ENCODE results near the gene RNF222.
A peak's percentile ranks its signal among the peaks of the same experiment; 100 is the strongest.
"Not testable (repeated sequence)": the region's sequence is repeated elsewhere in the genome, so short reads cannot be mapped to it uniquely, and the experiment has no call there.

RNF222 gene

GRCh38 chr17:8382052-8382879 lies 15.4 kb downstream of the RNF222 start:
- no peak for DNase-seq (ENCODE audit: low spot score)

- no peak for DNase-seq (ENCODE audit: low spot score)
Measured at GRCh38 chr17:8380049-8380448, 17.6 kb downstream of the RNF222 start.

DNA sequence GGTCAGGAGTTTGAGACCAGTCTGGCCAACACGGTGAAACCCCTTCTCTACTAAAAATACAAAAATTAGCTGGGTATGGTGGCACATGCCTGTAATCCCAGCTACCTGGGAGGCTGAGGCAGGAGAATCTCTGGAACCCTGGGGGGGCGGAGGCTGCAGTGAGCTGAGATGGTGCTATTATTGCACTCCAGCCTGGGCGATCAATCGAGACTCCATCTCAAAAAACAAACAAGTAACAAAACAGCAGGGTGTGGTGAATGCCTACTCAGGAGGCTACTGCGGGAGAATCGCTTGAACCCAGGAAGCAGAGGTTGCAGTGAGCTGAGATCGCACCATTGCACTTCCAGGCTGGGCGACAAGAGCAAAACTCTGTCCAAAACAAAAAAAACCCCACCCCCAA lies 19.5 kb downstream of the RNF222 start:
- DNase-seq (ENCODE audit: low spot score): not testable (repeated sequence)

GRCh38 chr17:8377422-8377821 lies 20.2 kb downstream of the RNF222 start:
- DNase-seq (ENCODE audit: low spot score): no peak

- peak; percentile 85 for DNase-seq (ENCODE audit: low spot score)
Measured at GRCh38 chr17:8376271-8377067, 21.2 kb downstream of the RNF222 start, which contains the start of gene KRABD2. Gene KRABD2, minus strand, starts transcription at chr17:8376704.

- no peak for DNase-seq (ENCODE audit: low spot score)
Measured at GRCh38 chr17:8375738-8376259, 21.8 kb downstream of the RNF222 start.

DNA sequence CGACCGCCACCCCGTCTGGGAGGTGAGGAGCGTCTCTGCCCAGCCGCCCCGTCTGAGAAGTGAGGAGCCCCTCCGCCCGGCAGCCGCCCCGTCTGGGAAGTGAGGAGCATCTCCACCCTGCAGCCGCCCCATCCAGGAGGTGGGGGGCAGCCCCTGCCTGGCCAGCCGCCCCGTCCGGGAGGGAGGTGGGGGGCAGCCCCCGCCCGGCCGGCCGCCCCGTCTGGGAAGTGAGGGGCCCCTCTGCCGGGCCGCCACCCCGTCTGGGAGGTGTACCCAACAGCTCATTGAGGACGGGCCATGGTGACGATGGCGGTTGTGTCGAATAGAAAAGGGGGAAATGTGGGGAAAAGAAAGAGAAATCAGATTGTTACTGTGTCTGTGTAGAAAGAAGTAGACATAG lies 23.8 kb downstream of the RNF222 start:
- DNase-seq (ENCODE audit: low spot score): not testable (repeated sequence)

- no peak for DNase-seq (ENCODE audit: low spot score)
Measured at GRCh38 chr17:8372422-8372821, 25.2 kb downstream of the RNF222 start.

DNA sequence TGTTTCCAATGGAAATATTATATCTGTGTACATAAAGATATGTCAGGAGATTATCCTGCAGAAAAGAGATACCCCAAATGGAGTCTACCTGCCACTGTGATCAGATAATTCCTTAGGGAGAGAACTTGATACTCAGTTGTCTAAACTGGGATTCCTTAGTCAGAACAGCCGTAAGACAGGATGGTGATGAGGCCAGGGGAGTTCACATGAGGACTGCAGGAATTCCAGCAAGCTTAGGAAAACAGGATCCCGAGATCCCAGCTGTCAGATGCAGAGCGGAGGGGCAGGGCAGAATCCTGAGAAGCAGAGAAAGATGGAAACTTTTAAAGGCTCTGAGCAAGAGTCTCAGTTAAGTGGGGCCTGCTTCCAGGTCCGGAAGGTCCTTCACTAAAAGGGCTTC lies 25.8 kb downstream of the RNF222 start:
- no peak for DNase-seq (ENCODE audit: low spot score)

DNA sequence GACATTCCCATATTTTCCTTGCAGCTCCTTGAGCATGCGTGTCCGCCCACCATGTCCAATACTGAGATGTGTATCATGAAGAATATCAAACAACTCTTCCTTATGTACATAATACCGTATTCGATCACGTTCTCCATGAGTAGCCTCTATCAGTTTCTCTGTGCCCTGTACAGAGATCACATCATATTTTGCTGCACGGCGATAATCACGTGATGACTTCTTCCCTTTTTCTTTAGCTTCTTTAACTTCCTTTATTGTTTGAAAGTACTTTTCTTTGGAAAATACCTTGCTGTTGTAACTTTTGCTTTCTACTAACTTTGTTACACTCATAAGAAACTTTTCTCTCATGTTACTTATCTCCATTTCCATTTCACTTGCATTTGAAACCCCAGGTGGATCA lies 27.7 kb downstream of the RNF222 start:
- no peak for DNase-seq (ENCODE audit: low spot score)

DNA sequence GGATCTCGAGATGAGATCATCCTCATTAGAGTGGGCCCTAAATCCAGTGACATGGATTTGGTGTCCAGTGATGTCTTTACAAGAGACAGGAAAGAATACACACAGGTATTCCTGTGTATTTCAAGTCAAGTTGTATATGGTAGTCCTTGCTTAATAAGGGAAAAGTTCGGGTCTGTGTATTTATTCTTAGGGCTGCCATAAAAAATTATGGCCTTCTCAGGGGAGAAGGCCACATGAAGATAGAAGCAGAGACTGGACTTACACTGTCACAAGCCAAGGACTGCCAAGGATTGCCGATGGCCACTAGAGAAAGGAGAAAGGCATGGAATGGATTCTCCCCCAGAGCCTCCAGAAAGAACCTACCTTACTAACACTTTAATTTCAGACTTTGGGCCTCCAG lies 29.4 kb downstream of the RNF222 start:
- no peak for DNase-seq (ENCODE audit: low spot score)

DNA sequence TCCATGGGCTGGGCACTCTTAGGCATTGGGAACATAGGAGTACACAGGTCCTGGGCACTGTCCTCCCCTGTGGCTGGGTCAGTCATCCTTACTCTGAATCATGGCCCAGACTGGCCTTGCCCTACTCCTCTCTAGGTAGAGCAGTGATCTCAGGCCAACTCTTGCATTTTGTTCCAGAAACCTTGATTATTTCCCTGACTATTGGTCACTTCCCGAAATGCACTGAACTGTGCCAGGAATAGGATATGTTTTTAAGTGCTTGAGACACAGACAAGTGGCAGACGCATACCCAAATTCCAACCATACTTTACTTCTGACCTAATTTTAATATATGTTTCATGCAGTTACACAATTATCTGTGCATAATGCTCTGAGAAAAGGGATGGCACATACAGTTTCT lies 31.4 kb downstream of the RNF222 start:
- no peak for DNase-seq (ENCODE audit: low spot score)

DNA sequence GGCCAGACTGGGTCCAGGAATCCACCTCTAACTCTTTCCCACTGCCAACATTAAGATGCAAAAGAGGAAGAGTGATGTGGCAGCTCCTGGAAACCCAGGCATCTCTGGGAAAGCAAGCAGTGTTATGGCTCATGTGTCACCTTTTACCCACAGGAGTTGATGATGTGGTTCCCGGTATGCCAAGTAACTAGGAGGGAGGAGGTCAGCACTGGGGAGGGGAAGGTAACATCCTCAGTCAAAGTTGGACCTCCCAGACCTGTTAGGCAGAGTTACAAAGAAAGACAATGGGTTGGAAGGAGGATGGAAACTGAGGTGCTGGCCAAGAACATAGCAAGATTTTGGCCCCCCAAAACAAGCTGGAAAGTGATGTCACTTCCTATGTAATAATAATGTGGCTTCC lies 32.5 kb downstream of the RNF222 start:
- no peak for DNase-seq (ENCODE audit: low spot score)

- peak; percentile 43 for DNase-seq (ENCODE audit: low spot score)
Measured at GRCh38 chr17:8362651-8363332, 34.8 kb downstream of the RNF222 start.

DNA sequence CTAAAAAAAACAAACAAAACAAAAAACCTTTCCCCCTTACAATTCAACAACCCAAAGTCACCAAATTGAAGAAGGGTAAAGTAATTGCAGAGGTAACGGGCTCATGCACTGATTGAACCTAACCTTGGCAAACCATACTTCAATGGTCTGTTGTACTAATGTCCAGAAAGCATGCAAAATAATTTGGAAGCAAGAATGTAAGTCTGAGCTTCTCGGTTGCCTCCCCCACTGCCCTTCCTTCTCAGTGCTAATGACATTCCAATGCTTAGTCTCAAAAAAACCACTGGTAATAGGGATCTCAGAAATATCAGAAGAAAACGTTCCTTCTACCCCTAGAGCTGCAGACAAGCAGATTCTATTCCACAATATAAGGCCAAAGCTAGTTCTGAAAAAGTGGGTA lies 36.9 kb downstream of the RNF222 start:
- DNase-seq (ENCODE audit: low spot score): no peak

DNA sequence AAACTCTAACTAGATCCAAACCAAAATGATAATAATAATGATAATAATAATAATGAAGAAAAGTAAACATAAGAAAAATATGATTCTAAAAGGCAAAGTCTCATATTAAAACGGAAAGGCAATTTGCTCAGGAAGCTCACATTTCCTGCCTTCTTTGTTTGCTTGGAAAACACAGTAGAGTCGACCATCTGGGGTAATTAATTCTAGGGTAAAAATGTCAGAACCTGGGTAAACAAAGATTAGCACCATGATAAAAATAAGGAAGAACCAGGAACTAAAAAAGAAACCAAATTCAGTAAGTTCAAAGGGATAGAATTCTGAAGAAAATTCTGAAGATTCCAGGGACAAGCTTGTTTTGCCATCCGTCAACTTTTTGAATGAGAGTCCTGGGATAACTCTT lies 37.4 kb downstream of the RNF222 start:
- no peak for DNase-seq (ENCODE audit: low spot score)

GRCh38 chr17:8359769-8360168 lies 37.9 kb downstream of the RNF222 start:
- peak; percentile 64 for DNase-seq (ENCODE audit: low spot score)

DNA sequence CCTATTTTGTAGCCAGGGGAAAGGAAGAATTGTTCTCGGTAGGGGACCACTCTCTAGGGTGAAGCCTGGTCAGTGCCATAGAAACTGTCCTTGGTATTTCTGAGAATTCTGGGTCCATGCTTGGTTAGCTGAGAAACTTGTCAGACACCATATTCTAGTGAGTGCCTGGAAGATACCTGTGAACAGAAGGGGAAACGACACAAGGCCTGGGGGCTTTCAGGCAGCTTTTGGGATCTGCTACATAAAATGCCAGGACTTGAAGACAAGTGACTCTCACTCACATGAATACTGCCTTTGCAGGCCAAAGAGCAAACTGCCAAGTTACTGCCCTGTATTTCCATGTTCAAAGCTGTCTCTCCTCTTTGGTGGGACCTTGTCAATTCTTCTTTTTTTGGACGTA lies 39.7 kb downstream of the RNF222 start:
- DNase-seq (ENCODE audit: low spot score): no peak

DNA sequence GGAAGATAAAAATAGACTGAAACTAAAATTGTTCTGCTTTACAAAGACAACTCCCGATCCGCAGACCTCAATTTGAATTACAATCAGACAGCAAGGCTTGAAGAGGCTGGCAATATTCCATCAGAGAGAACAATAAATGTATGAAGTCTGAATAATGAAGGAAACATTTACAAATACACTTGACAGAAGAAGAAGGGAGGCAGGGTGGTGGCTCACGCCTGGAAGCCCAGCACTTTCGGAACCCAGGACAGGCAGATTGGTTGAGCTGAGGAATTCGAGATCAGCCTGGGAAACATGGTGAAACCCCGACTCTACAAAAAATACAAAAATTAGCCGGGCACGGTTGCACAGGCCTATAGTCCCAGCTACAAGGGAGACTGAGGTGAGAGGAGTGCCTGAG lies 43.4 kb downstream of the RNF222 start:
- no peak for DNase-seq (ENCODE audit: low spot score)

GRCh38 chr17:8353736-8354135 lies 43.9 kb downstream of the RNF222 start:
- DNase-seq (ENCODE audit: low spot score): no peak

GRCh38 chr17:8350339-8350738 lies 47.3 kb downstream of the RNF222 start:
- no peak for DNase-seq (ENCODE audit: low spot score)

GRCh38 chr17:8347001-8347400 lies 50.6 kb downstream of the RNF222 start:
- DNase-seq (ENCODE audit: low spot score): not testable (repeated sequence)

All from globus pallidus (tissue), 1 donor.